Aorta (tissue), 5 donors: ENCODE data around the gene PRR14L. TPM values are rescaled to one million over a fixed set of nuclear protein-coding genes. Genes with fewer than 3 reads are reported as not detected.
"Not testable (repeated sequence)": the region's sequence is repeated elsewhere in the genome, so short reads cannot be mapped to it uniquely, and the experiment has no call there.

Experiments
- ATAC-seq: fragments of 200-7000 bp; cut with Tn5 transposase; one replicate; pipeline ENCODE4 v1.9.1; 2022; ENCODE audit warnings: moderate library complexity; ENCODE audit not compliant: low FRiP score
- DNase-seq, 2 donors: peaks; one replicate each; pipeline ENCODE4 v3.0.0-alpha.2; 2020
- H3K27ac ChIP-seq, 2 donors: one replicate each; pipeline ENCODE4 v1.5.1; 2013; ENCODE audit warnings: low read length in 2 of 2, mild to moderate bottlenecking in 2 of 2, moderate library complexity in 2 of 2, control low read depth in 1 of 2, inconsistent platforms in 1 of 2, low read depth in 1 of 2
- H3K27me3 ChIP-seq, 2 donors: one replicate each; pipeline ENCODE4 v1.6.1; 2013; ENCODE audit warnings: control low read depth in 1 of 2, low read length in 1 of 2, mild to moderate bottlenecking in 1 of 2, moderate library complexity in 1 of 2; ENCODE audit not compliant: insufficient read depth in 2 of 2, control insufficient read depth in 1 of 2
- H3K36me3 ChIP-seq, 2 donors: one replicate each; pipeline ENCODE4 v1.6.1; 2013; ENCODE audit warnings: control low read depth in 1 of 2, low read length in 1 of 2, mild to moderate bottlenecking in 1 of 2; ENCODE audit not compliant: insufficient read depth in 2 of 2, control insufficient read depth in 1 of 2
- H3K4me1 ChIP-seq, 2 donors: one replicate each; pipeline ENCODE4 v1.6.1; 2013; ENCODE audit warnings: low read length in 2 of 2, control low read depth in 1 of 2, mild to moderate bottlenecking in 1 of 2, moderate library complexity in 1 of 2; ENCODE audit not compliant: insufficient read depth in 2 of 2, control insufficient read depth in 1 of 2
- H3K4me3 ChIP-seq, 2 donors: one replicate each; pipeline ENCODE4 v1.5.1; 2013; ENCODE audit warnings: low read length in 2 of 2, control low read depth in 1 of 2, mild to moderate bottlenecking in 1 of 2
- H3K9me3 ChIP-seq: one replicate; pipeline ENCODE4 v1.6.1; 2013; ENCODE audit warnings: mild to moderate bottlenecking, low read length; ENCODE audit not compliant: control insufficient read depth
- WGBS, 2 donors: extraction: QIAGEN DNeasy Blood & Tissue Kit; methylation state at CpG; one replicate each; pipeline ENCODE4 v1.1.7; 2013; 5-methylcytosine and 5-hydroxymethylcytosine counted together
- intact Hi-C, 2 donors: fragments of 100-400 bp; cut with DNase I; formaldehyde crosslinking; loops; one replicate each; pipeline versions ENCODE4 v1.14.2 to v1.15.0; 2022
- long read RNA-seq, 2 donors: library from polyadenylated mRNA; unstranded; transcript quantifications; one replicate each; pipeline ENCODE4 v2.0.0, GENCODE V29; 2020 to 2021
- polyA plus RNA-seq, 2 donors: library from polyadenylated mRNA; stranded (reverse); fragments of 200-250 nt; gene quantifications; one replicate each; pipeline ENCODE4 v1.2.3, GENCODE V29; 2013
- total RNA-seq, 2 donors: library from RNA; stranded (reverse); fragmentation: NEBNext Ultra II Directional; extraction: Animal tissue kit (Norgen Biotek cat#: 25700); gene quantifications; one replicate each; pipeline ENCODE4 v1.2.1, GENCODE V29; 2021
- donor health status: healthy with polysubstance abuse.
- donor health status: Bipolar disorder and iron deficiency.
- donor health status: DM: no; HTN: no; CAD: no.
- donor health status: DM: no; HTN: no; CAD: no.
- donor health status: DM: yes; HTN: yes; CAD: no.

PRR14L gene
- 10 to 100 TPM; 38.8 to 44.1 TPM for total RNA-seq
- 1 to 10 TPM; 3.5 to 5.3 TPM for polyA plus RNA-seq
- long read RNA-seq, donor 1, transcript PRR14L-206 (3 exons, 718 nt), result major isoform, 6 of 27 reads
- long read RNA-seq, donor 1, partial matches to known transcripts, result 5 of 27 reads
- long read RNA-seq, donor 1, other reads (novel, unspliced or antisense), result 16 of 27 reads
- long read RNA-seq, donor 2, partial matches to known transcripts, result 3 of 11 reads
- long read RNA-seq, donor 2, other reads (novel, unspliced or antisense), result 7 of 11 reads

GRCh38 chr22:31749636-31750364 is at the start of gene PRR14L:
PRR14L (minus strand) TSS chr22:31750132; CDS start chr22:31738860, 11,272 bp downstream.
- no peaks in the 10 kb centered on the region for H3K4me1 ChIP-seq
- 0% methylated on average over 46 to 62 of the region's 62 CpGs for WGBS, 2 donors
- peak; percentile 95 for ATAC-seq

GRCh38 chr22:31799358-31799757 is 49.4 kb upstream of the PRR14L start:
- DNase-seq, intact Hi-C loops, H3K36me3 ChIP-seq, H3K4me1 ChIP-seq, ATAC-seq, H3K27ac ChIP-seq, H3K9me3 ChIP-seq, H3K4me3 ChIP-seq, H3K27me3 ChIP-seq: not testable (repeated sequence)
- WGBS, 2 donors, result 85 to 86% methylated on average over 8 of the region's 8 CpGs

More at GRCh38 chr22:31749636-31750364, at the start of gene PRR14L:
- no peaks in the 10 kb centered on the region for H3K9me3 ChIP-seq
- no peaks in the 10 kb centered on the region for H3K27me3 ChIP-seq
- peak within 1 kb of the TSS; percentile 5 to 41 for H3K27ac ChIP-seq
- H3K36me3 ChIP-seq, result no peaks in the 10 kb centered on the region
- intact Hi-C loops, result loop anchor here (5.0 kb wide), 3 partner anchors 67 to 198 kb away; partner anchors contain the start of gene PISD (in 1 of the 2)
- DNase-seq, result peak; percentile 99 to 100
- peak within 1 kb of the TSS; percentile 78 to 87 for H3K4me3 ChIP-seq

GRCh38 chr22:31790240-31790639 is 40.3 kb upstream of the PRR14L start:
- Histone ChIP-seq H3K27ac (no peak overlapping the region), H3K4me1 (no peaks in the 10 kb centered on the region), H3K36me3 (no peaks in the 10 kb centered on the region), H3K27me3 (no peaks in the 10 kb centered on the region), H3K4me3 (no peak overlapping the region), H3K9me3 (no peaks in the 10 kb centered on the region)
- DNase-seq (no peak), ATAC-seq (no peak)
- intact Hi-C loops, result no loop called here
- 93 to 98% methylated on average over 2 of the region's 2 CpGs for WGBS, 2 donors

GRCh38 chr22:31789803-31790202 is 39.9 kb upstream of the PRR14L start:
- Histone ChIP-seq H3K4me1 (no peaks in the 10 kb centered on the region), H3K36me3 (no peaks in the 10 kb centered on the region), H3K4me3 (no peak overlapping the region), H3K27ac (no peak overlapping the region), H3K9me3 (no peaks in the 10 kb centered on the region), H3K27me3 (no peaks in the 10 kb centered on the region)
- ATAC-seq, result no peak
- intact Hi-C loops, result no loop called here
- WGBS, 2 donors, result 40 to 42% methylated on average over 3 of the region's 3 CpGs
- no peak for DNase-seq

GRCh38 chr22:31776231-31776630 is 26.3 kb upstream of the PRR14L start:
- DNase-seq, result no peak

GRCh38 chr22:31773416-31773815 is 23.5 kb upstream of the PRR14L start:
- no peaks in the 10 kb centered on the region for H3K9me3 ChIP-seq
- WGBS, 2 donors, result 83 to 84% methylated on average over 5 of the region's 5 CpGs
- H3K27ac ChIP-seq, result no peak overlapping the region
- ATAC-seq, result no peak
- intact Hi-C loops, result no loop called here
- no peaks in the 10 kb centered on the region for H3K4me1 ChIP-seq
- no peak overlapping the region for H3K4me3 ChIP-seq
- no peak for DNase-seq
- peaks cover 6 to 14% of the 10 kb centered on the region in 2 donors for H3K36me3 ChIP-seq
- H3K27me3 ChIP-seq, result no peaks in the 10 kb centered on the region

More at GRCh38 chr22:31776231-31776630, 26.3 kb upstream of the PRR14L start:
- H3K9me3 ChIP-seq, result no peaks in the 10 kb centered on the region
- intact Hi-C loops, result no loop called here
- no peaks in the 10 kb centered on the region for H3K27me3 ChIP-seq
- H3K4me1 ChIP-seq, result no peaks in the 10 kb centered on the region
- H3K4me3 ChIP-seq, result no peak overlapping the region
- WGBS, 2 donors, result 91 to 92% methylated on average over 4 of the region's 4 CpGs
- no peak overlapping the region for H3K27ac ChIP-seq
- peaks cover 8 to 23% of the 10 kb centered on the region in 2 donors for H3K36me3 ChIP-seq
- ATAC-seq, result no peak

- no peaks in the 10 kb centered on the region for H3K27me3 ChIP-seq
- no peaks in the 10 kb centered on the region for H3K9me3 ChIP-seq
- H3K4me3 ChIP-seq, result no peak overlapping the region
- H3K36me3 ChIP-seq, result peaks cover 4 to 5% of the 10 kb centered on the region in 2 donors
- WGBS, 2 donors, result 93 to 99% methylated on average over 4 of the region's 4 CpGs
- H3K27ac ChIP-seq, result no peak overlapping the region
- no peak for DNase-seq
- intact Hi-C loops, result no loop called here
- no peak for ATAC-seq
- H3K4me1 ChIP-seq, result no peaks in the 10 kb centered on the region
Observed at GRCh38 chr22:31768422-31769059, 18.6 kb upstream of the PRR14L start.

- ATAC-seq (no peak), DNase-seq (no peak)
- Histone ChIP-seq H3K27me3 (no peaks in the 10 kb centered on the region), H3K4me3 (no peak overlapping the region), H3K36me3 (peaks cover 0 to 5% of the 10 kb centered on the region in 2 donors), H3K9me3 (no peaks in the 10 kb centered on the region), H3K27ac (no peak overlapping the region), H3K4me1 (no peaks in the 10 kb centered on the region)
- intact Hi-C loops, result no loop called here
- WGBS, 2 donors, result 90 to 92% methylated on average over 3 of the region's 3 CpGs
Observed at GRCh38 chr22:31764785-31765184, 14.9 kb upstream of the PRR14L start.
